Epidermal melanocyte (primary cell): ENCODE results near the gene SMYD3.

Experiments used
- DNase-seq: peaks from one replicate; pipeline ENCODE4 v3.0.0; 2011; ENCODE audit warnings: low spot score; ENCODE audit not compliant: insufficient read length

Gene SMYD3

GRCh38 chr1:246417813-246418564 lies 89.1 kb downstream of the SMYD3 start:
- no peak for DNase-seq

GRCh38 chr1:246417152-246417812 lies 89.8 kb downstream of the SMYD3 start:
- no peak for DNase-seq

- DNase-seq, result no peak
Observed at GRCh38 chr1:246416261-246416660, 90.8 kb downstream of the SMYD3 start.

GRCh38 chr1:246415028-246415427 lies 92.1 kb downstream of the SMYD3 start:
- no peak for DNase-seq

GRCh38 chr1:246413430-246413829 lies 93.6 kb downstream of the SMYD3 start:
- no peak for DNase-seq

- DNase-seq, result no peak
Observed at GRCh38 chr1:246404078-246404477, 103.0 kb downstream of the SMYD3 start.

GRCh38 chr1:246398126-246398813 lies 108.8 kb downstream of the SMYD3 start:
- no peak for DNase-seq

- no peak for DNase-seq
Observed at GRCh38 chr1:246397046-246397445, 110.0 kb downstream of the SMYD3 start.

- DNase-seq, result no peak
Observed at GRCh38 chr1:246396322-246396721, 110.8 kb downstream of the SMYD3 start.

- DNase-seq, result no peak
Observed at GRCh38 chr1:246394121-246394520, 113.0 kb downstream of the SMYD3 start.

- DNase-seq, result no peak
Observed at GRCh38 chr1:246390855-246391254, 116.2 kb downstream of the SMYD3 start.

GRCh38 chr1:246384616-246385015 lies 122.5 kb downstream of the SMYD3 start:
- no peak for DNase-seq

- DNase-seq, result no peak
Observed at GRCh38 chr1:246383791-246384190, 123.3 kb downstream of the SMYD3 start.

- no peak for DNase-seq
Observed at GRCh38 chr1:246383239-246383589, 123.9 kb downstream of the SMYD3 start.

GRCh38 chr1:246382589-246383238 lies 124.4 kb downstream of the SMYD3 start:
- DNase-seq, result no peak

- DNase-seq, result no peak
Observed at GRCh38 chr1:246381452-246381851, 125.6 kb downstream of the SMYD3 start.

GRCh38 chr1:246377625-246378153 lies 129.4 kb downstream of the SMYD3 start:
- DNase-seq, result no peak

GRCh38 chr1:246373828-246374569 lies 133.1 kb downstream of the SMYD3 start:
- no peak for DNase-seq

GRCh38 chr1:246372559-246372958 lies 134.5 kb downstream of the SMYD3 start:
- no peak for DNase-seq

- no peak for DNase-seq
Observed at GRCh38 chr1:246367041-246367440, 140.0 kb downstream of the SMYD3 start.

- DNase-seq, result no peak
Observed at GRCh38 chr1:246365708-246366107, 141.4 kb downstream of the SMYD3 start.
